Hepatocyte (in vitro differentiated cells): ENCODE measurements around the gene PALLD. TPM values are rescaled to one million over a fixed set of nuclear protein-coding genes. Genes with fewer than 3 reads are reported as not detected.
"Not testable (repeated sequence)": the region's sequence is repeated elsewhere in the genome, so short reads cannot be mapped to it uniquely, and the experiment has no call there.

Source experiments
- DNase-seq: peaks from one replicate; pipeline ENCODE4 v3.0.0-alpha.2; 2016; ENCODE audit warnings: low spot score
- H2AFZ ChIP-seq: fragments of 200-600 bp; sonication (generic); 2 replicates; pipeline ENCODE4 v1.6.0; 2016; ENCODE audit warnings: antibody characterized with exemption, mild to moderate bottlenecking
- H3K27ac ChIP-seq: fragments of 200-600 bp; sonication (generic); 2 replicates; pipeline ENCODE4 v1.5.1; 2016; ENCODE audit warnings: mild to moderate bottlenecking
- H3K27me3 ChIP-seq: fragments of 200-600 bp; sonication (generic); 2 replicates; pipeline ENCODE4 v1.6.1; 2016
- H3K36me3 ChIP-seq: fragments of 200-600 bp; sonication (generic); replicated peaks from 2 replicates; pipeline ENCODE4 v1.5.1; 2016; ENCODE audit warnings: low read depth; ENCODE audit not compliant: insufficient read depth
- H3K4me1 ChIP-seq: fragments of 200-600 bp; sonication (generic); 2 replicates; pipeline ENCODE4 v1.5.1; 2016; ENCODE audit warnings: mild to moderate bottlenecking, moderate library complexity; ENCODE audit not compliant: insufficient read depth
- H3K4me2 ChIP-seq: fragments of 200-600 bp; sonication (generic); 2 replicates; pipeline ENCODE4 v1.6.0; 2016
- H3K4me3 ChIP-seq: fragments of 200-600 bp; sonication (generic); 2 replicates; pipeline ENCODE4 v1.5.1; 2016; ENCODE audit warnings: mild to moderate bottlenecking
- H3K79me2 ChIP-seq: fragments of 200-600 bp; sonication (generic); 2 replicates; pipeline ENCODE4 v1.6.0; 2017; ENCODE audit warnings: mild to moderate bottlenecking
- H3K9me2 ChIP-seq: fragments of 200-600 bp; sonication (generic); replicated peaks from 2 replicates; pipeline ENCODE4 v1.6.0; 2017; ENCODE audit warnings: mild to moderate bottlenecking; ENCODE audit not compliant: insufficient read depth
- H3K9me3 ChIP-seq: fragments of 200-600 bp; sonication (generic); 2 replicates; pipeline ENCODE4 v1.5.1; 2016; ENCODE audit warnings: low read depth, mild to moderate bottlenecking
- H4K20me1 ChIP-seq: fragments of 200-600 bp; sonication (generic); 2 replicates; pipeline ENCODE4 v1.6.0; 2016; ENCODE audit warnings: mild to moderate bottlenecking; ENCODE audit not compliant: insufficient read depth, poor library complexity, severe bottlenecking
- CTCF ChIP-seq: fragments of 200-600 bp; sonication (generic); IDR thresholded peaks from 2 replicates; pipeline ENCODE4 v1.5.1; 2016; ENCODE audit warnings: antibody characterized with exemption, mild to moderate bottlenecking; ENCODE audit not compliant: poor library complexity
- EZH2 ChIP-seq: fragments of 200-600 bp; sonication (generic); IDR thresholded peaks from 2 replicates; pipeline ENCODE4 v1.6.1; 2016; ENCODE audit warnings: antibody characterized with exemption, mild to moderate bottlenecking, borderline replicate concordance
- EZH2phosphoT487 ChIP-seq: fragments of 200-600 bp; sonication (generic); IDR thresholded peaks from one replicate; pipeline ENCODE4 v1.6.1; 2018; ENCODE audit warnings: antibody characterized with exemption, mild to moderate bottlenecking, low read depth, moderate library complexity; ENCODE audit not compliant: unreplicated experiment, severe bottlenecking
- WGBS: methylation state at CpG from one replicate; pipeline ENCODE4 v1.1.6; 2016; ENCODE audit warnings: low lambda C conversion rate; ENCODE audit errors: missing lambda C conversion rate; 5-methylcytosine and 5-hydroxymethylcytosine counted together
- polyA plus RNA-seq: library from polyadenylated mRNA; unstranded; fragments of >200 nt; fragmentation: Nextera tagmentation; extraction: Ambion mirVana; gene quantifications from 2 replicates; pipeline ENCODE4 v1.2.1, GENCODE V29; 2016
- total RNA-seq: library from RNA; depleted of rRNA; stranded (reverse); fragments of >200 nt; gene quantifications from 2 replicates; pipeline ENCODE4 v1.2.3, GENCODE V29; 2014

Gene PALLD
- total RNA-seq (68.9 and 85.2 TPM in 2 replicates), polyA plus RNA-seq (65.0 and 82.7 TPM in 2 replicates)

- peak; percentile 7 for DNase-seq
- no peaks in the 10 kb centered on the region for H3K4me1 ChIP-seq
- no peaks in the 10 kb centered on the region for H3K36me3 ChIP-seq
- H2AFZ ChIP-seq, result no peak within 1 kb of the TSS
- H4K20me1 ChIP-seq, result no peaks in the 10 kb centered on the region
- no peaks in the 10 kb centered on the region for H3K9me3 ChIP-seq
- no peak within 1 kb of the TSS for H3K4me3 ChIP-seq
- no peaks in the 10 kb centered on the region for H3K79me2 ChIP-seq
- no peak within 1 kb of the TSS for H3K4me2 ChIP-seq
- WGBS, result 30% methylated on average over 5 of the region's 5 CpGs
- no peak within 1 kb of the TSS for H3K27ac ChIP-seq
- H3K9me2 ChIP-seq, result no peaks in the 10 kb centered on the region
- no peaks in the 10 kb centered on the region for H3K27me3 ChIP-seq
- TF ChIP-seq EZH2phosphoT487, result no peak
- no peak for TF ChIP-seq EZH2
- TF ChIP-seq CTCF, result no peak
Observed at GRCh38 chr4:168496834-168497233, at the start of gene PALLD. TSS of gene PALLD (plus strand) at chr4:168497052.

GRCh38 chr4:168449063-168449462, 47.8 kb upstream of the PALLD start:
- H3K9me3 ChIP-seq, H3K4me1 ChIP-seq, H3K27me3 ChIP-seq, H3K4me3 ChIP-seq, DNase-seq, H3K79me2 ChIP-seq, H4K20me1 ChIP-seq, H3K4me2 ChIP-seq, H3K27ac ChIP-seq, H3K36me3 ChIP-seq, H3K9me2 ChIP-seq, H2AFZ ChIP-seq: not testable (repeated sequence)
- WGBS, result 93% methylated on average over 3 of the region's 3 CpGs

GRCh38 chr4:168449719-168450452, 47.0 kb upstream of the PALLD start:
- WGBS, result 69% methylated on average over 5 of the region's 5 CpGs
- Histone ChIP-seq H3K79me2 (no peaks in the 10 kb centered on the region), H3K36me3 (no peaks in the 10 kb centered on the region), H2AFZ (no peak overlapping the region), H3K4me2 (no peak overlapping the region), H3K9me3 (no peaks in the 10 kb centered on the region), H3K4me3 (no peak overlapping the region), H3K27me3 (no peaks in the 10 kb centered on the region), H3K4me1 (no peaks in the 10 kb centered on the region), H3K9me2 (no peaks in the 10 kb centered on the region), H3K27ac (no peak overlapping the region), H4K20me1 (no peaks in the 10 kb centered on the region)
- no peak for DNase-seq
- TF ChIP-seq EZH2phosphoT487 (no peak), EZH2 (no peak), CTCF (no peak)

GRCh38 chr4:168451331-168451730, 45.5 kb upstream of the PALLD start:
- H3K79me2 ChIP-seq, result no peaks in the 10 kb centered on the region
- no peak overlapping the region for H2AFZ ChIP-seq
- no peaks in the 10 kb centered on the region for H3K4me1 ChIP-seq
- no peaks in the 10 kb centered on the region for H3K9me2 ChIP-seq
- no peaks in the 10 kb centered on the region for H3K27me3 ChIP-seq
- no peaks in the 10 kb centered on the region for H3K9me3 ChIP-seq
- 100% methylated on average over 2 of the region's 2 CpGs for WGBS
- no peaks in the 10 kb centered on the region for H4K20me1 ChIP-seq
- H3K27ac ChIP-seq, result no peak overlapping the region
- H3K4me3 ChIP-seq, result no peak overlapping the region
- no peaks in the 10 kb centered on the region for H3K36me3 ChIP-seq
- DNase-seq, result no peak
- TF ChIP-seq EZH2, result no peak
- H3K4me2 ChIP-seq, result no peak overlapping the region
